ENCODE results near the gene TTYH1. TPM values are rescaled to one million over a fixed set of nuclear protein-coding genes. Genes with fewer than 3 reads are reported as not detected.

Gene TTYH1
- total and polyA plus RNA-seq, 2 of the 4 experiments (the other 2 are of a cell fraction): not detected

- Histone ChIP-seq H4K5ac (ENCODE audit: low read depth, low read length) (peak overlapping the region; percentile 86), H3K9me1 (ENCODE audit: insufficient read depth, low read length) (peaks cover 6% of the 10 kb centered on the region; the same call in 1 of the 2 replicates), H2BK120ac (ENCODE audit: low read depth, low read length) (0 out of 2 replicates have a peak overlapping the region, but pooled peaks have one; percentile 39), H3K27ac (ENCODE audit: insufficient read depth, low read length) (peak overlapping the region; percentile 94), H2BK20ac (ENCODE audit: low read depth, low read length) (no peak overlapping the region), H2AFZ (replicated peaks; ENCODE audit: low read length, poor library complexity) (peak overlapping the region; percentile 84), H3K56ac (ENCODE audit: extremely low read depth, insufficient read depth, low read length) (peak overlapping the region; percentile 57; the same call in 1 of the 2 replicates), H3K4me3 (ENCODE audit: insufficient read depth, low read depth, low read length) (peak overlapping the region; percentile 52), H3K9ac (ENCODE audit: low read depth, low read length) (peak overlapping the region; percentile 77), H3K4ac (ENCODE audit: low read depth, low read length) (peak overlapping the region; percentile 93), H3K23ac (ENCODE audit: low read depth, low read length) (peak overlapping the region; percentile 71), H3K4me2 (ENCODE audit: low read depth, low read length) (peak overlapping the region; percentile 88), H4K8ac (ENCODE audit: low read depth in 2 of 2, low read length in 2 of 2) (peak overlapping the region; percentile 30 to 95; a peak in 3 of 4 replicates), H3K9me3 (ENCODE audit: control insufficient read depth, insufficient read depth, low read length) (no peaks in the 10 kb centered on the region), H4K20me1 (ENCODE audit: insufficient read depth, low read length) (peaks cover 45% of the 10 kb centered on the region), H3K27me3 (ENCODE audit: control insufficient read depth, insufficient read depth, low read length) (no peaks in the 10 kb centered on the region), H4K91ac (ENCODE audit: insufficient read depth, low read depth, low read length) (peak overlapping the region; percentile 77), H3K79me1 (ENCODE audit: low read depth in 1 of 2, low read length in 2 of 2) (peaks cover 11 to 40% of the 10 kb centered on the region in 2 experiments; a peak in 3 of 4 replicates), H3K18ac (ENCODE audit: low read depth, low read length) (peak overlapping the region; percentile 50; the same call in 1 of the 2 replicates), H2AK5ac (ENCODE audit: low read depth, low read length) (peak overlapping the region; percentile 94), H2BK15ac (ENCODE audit: low read depth, low read length) (no peak overlapping the region), H2BK5ac (ENCODE audit: low read depth, low read length, poor library complexity, severe bottlenecking) (peak overlapping the region; percentile 83), H3K36me3 (ENCODE audit: control insufficient read depth, insufficient read depth, low read length) (peaks cover 44% of the 10 kb centered on the region), H2AK9ac (replicated peaks; ENCODE audit: low read depth, low read length, poor library complexity) (peak overlapping the region; percentile 82), H3K4me1 (ENCODE audit: control insufficient read depth, insufficient read depth, low read length) (peaks cover 18% of the 10 kb centered on the region), H3K14ac (replicated peaks; ENCODE audit: low read depth, low read length) (peak overlapping the region; percentile 88)
- ATAC-seq (ENCODE audit: low read depth) (peak; percentile 21), DNase-seq (peak; percentile 46)
- intact Hi-C loops (cut with micrococcal nuclease): loop anchor here (10.0 kb wide), 1 partner anchor 622 kb away; no protein-coding TSS in a partner anchor
- dilution Hi-C loops (cut with HindIII; ENCODE audit: low sequenced_read_pairs, unreplicated experiment): no loop called here
- CTCF ChIA-PET: interaction anchor here (0.8 kb wide), 1 partner anchor 10 kb away, joined by 3 read pairs; the partner anchor contains the start of gene CDC42EP5
- POLR2A ChIA-PET (ENCODE audit: unreplicated experiment): interaction anchor here (1.0 kb wide), 1 partner anchor 32 kb away, joined by 3 read pairs; no protein-coding TSS in a partner anchor
- BruUV-seq (replicated peaks): no TSS peak
- 9% methylated on average over 71 of the region's 91 CpGs; no CpG with 5 or more reads in 1 of the 2 experiments for WGBS, 2 experiments (ENCODE audit: extremely low coverage in 2 of 2, insufficient read length in 1 of 2)
- in situ Hi-C loops (cut with MboI; ENCODE audit: low sequenced_read_pairs): loop anchor here (25.0 kb wide), 4 partner anchors 351 to 1674 kb away; partner anchors contain the start of genes NAT14, NDUFA3, OSCAR and PRPF31
- TF ChIP-seq NFE2L2 (IDR thresholded peaks at IDR 0.05; ENCODE audit: low read depth, low read length) (no peak), MAFK (IDR thresholded peaks at IDR 0.05; ENCODE audit: low read depth, low read length) (no peak), CHD1 (IDR thresholded peaks at IDR 0.05; ENCODE audit: low read depth, low read length) (no peak), CEBPB (IDR thresholded peaks at IDR 0.05; ENCODE audit: low read depth, low read length) (no peak), RFX5 (IDR thresholded peaks at IDR 0.05; ENCODE audit: low read depth, low read length) (no peak), RAD21 (IDR thresholded peaks at IDR 0.05; ENCODE audit: low read length) (no peak), RCOR1 (IDR thresholded peaks at IDR 0.05; ENCODE audit: insufficient replicate concordance, low read length) (no peak), POLR2A (IDR thresholded peaks at IDR 0.05; ENCODE audit: low read depth, low read length) (peak; percentile 61), MAZ (IDR thresholded peaks at IDR 0.05; ENCODE audit: borderline replicate concordance, low read depth, low read length) (peak; percentile 10; the same call in 1 of the 2 replicates), USF2 (IDR thresholded peaks at IDR 0.05; ENCODE audit: low read depth, low read length) (no peak), SMC3 (IDR thresholded peaks at IDR 0.05; ENCODE audit: low read depth, low read length) (no peak), MXI1 (IDR thresholded peaks at IDR 0.05; ENCODE audit: borderline replicate concordance, low read depth, low read length) (peak; percentile 57; the same call in 1 of the 2 replicates), BHLHE40 (IDR thresholded peaks at IDR 0.05; ENCODE audit: low read depth, low read length) (no peak), ELK1 (IDR thresholded peaks at IDR 0.05; ENCODE audit: borderline replicate concordance, low read depth, low read length) (no peak)
Measured at GRCh38 chr19:54462655-54463530, 47.6 kb downstream of the TTYH1 start.

Data from IMR-90 (cell line).